Keratinocyte (primary cell): Measurements from ENCODE around the gene SLC39A11.

Experiments
- EZH2 ChIP-seq: IDR thresholded peaks from one replicate; pipeline ENCODE4 v1.6.1; 2012; ENCODE audit warnings: inconsistent platforms, mild to moderate bottlenecking, low read length, moderate library complexity
- TF ChIP-seq, protein P1 (sequence below), 3 experiments: IDR thresholded peaks in 1 of 3; conservative IDR thresholded peaks in 1 of 3; optimal IDR thresholded peaks in 1 of 3; 2 replicates in 2 of 3; 3 replicates in 1 of 3; pipeline versions ENCODE3 to v1.5.1; 2011; ENCODE audit warnings: low read length in 3 of 3, mild to moderate bottlenecking in 3 of 3, moderate library complexity in 2 of 3, control low read depth in 1 of 3, inconsistent platforms in 1 of 3; ENCODE audit not compliant: insufficient read depth in 2 of 3; ENCODE audit errors: extremely low read depth in 1 of 3

DNA sequence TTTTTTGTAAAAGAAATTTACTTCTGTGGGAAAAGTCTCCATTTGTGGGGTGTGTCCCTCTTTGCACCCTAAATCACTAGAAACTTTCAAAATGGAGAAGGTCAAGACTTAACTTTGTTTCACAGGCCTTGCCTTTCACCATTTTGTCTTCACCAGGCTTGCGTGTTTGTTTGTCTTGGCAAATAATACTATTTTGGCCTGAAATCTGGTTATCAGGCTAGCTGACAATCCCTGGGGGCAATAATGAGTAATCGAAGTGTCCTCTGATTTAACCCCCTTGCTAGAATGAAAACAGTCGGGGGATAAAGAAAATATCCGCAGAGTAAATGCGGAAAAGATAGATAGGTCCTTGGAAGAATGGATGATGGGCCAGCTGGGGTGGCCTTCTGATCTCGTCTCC is 34.5 kb downstream of the SLC39A11 start:
- TF ChIP-seq, protein P1, sequence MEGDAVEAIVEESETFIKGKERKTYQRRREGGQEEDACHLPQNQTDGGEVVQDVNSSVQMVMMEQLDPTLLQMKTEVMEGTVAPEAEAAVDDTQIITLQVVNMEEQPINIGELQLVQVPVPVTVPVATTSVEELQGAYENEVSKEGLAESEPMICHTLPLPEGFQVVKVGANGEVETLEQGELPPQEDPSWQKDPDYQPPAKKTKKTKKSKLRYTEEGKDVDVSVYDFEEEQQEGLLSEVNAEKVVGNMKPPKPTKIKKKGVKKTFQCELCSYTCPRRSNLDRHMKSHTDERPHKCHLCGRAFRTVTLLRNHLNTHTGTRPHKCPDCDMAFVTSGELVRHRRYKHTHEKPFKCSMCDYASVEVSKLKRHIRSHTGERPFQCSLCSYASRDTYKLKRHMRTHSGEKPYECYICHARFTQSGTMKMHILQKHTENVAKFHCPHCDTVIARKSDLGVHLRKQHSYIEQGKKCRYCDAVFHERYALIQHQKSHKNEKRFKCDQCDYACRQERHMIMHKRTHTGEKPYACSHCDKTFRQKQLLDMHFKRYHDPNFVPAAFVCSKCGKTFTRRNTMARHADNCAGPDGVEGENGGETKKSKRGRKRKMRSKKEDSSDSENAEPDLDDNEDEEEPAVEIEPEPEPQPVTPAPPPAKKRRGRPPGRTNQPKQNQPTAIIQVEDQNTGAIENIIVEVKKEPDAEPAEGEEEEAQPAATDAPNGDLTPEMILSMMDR (optimal IDR thresholded peaks at IDR 0.05 in 1 of 3, IDR thresholded peaks at IDR 0.05 in 1 of 3, conservative IDR thresholded peaks at IDR 0.05 in 1 of 3; ENCODE audit: extremely low read depth in 1 of 3, insufficient read depth in 2 of 3, low read length in 3 of 3) = no peak
- TF ChIP-seq EZH2 = no peak
